Gastroesophageal sphincter (tissue), 3 donors: ENCODE measurements around the gene PYCR2.

Experiments
- CTCF ChIP-seq, 4 experiments: fragments of 200-600 bp in 2 of 4; fragments of 450-650 bp in 2 of 4; sonication (generic) in 1 of 4; IDR thresholded peaks; one replicate each; pipeline ENCODE4 v1.5.1; 2017 to 2019; ENCODE audit warnings: antibody characterized with exemption in 4 of 4, mild to moderate bottlenecking in 2 of 4, moderate library complexity in 2 of 4
- EP300 ChIP-seq: sonication (generic); formaldehyde crosslinking; IDR thresholded peaks from one replicate; pipeline ENCODE4 v1.6.1; 2017; ENCODE audit warnings: antibody characterized with exemption, mild to moderate bottlenecking
- POLR2A ChIP-seq, 2 donors: fragments of 450-650 bp; IDR thresholded peaks; one replicate each; pipeline ENCODE4 v1.6.1; 2017; ENCODE audit warnings: antibody characterized with exemption in 2 of 2, mild to moderate bottlenecking in 2 of 2, moderate library complexity in 1 of 2
- POLR2AphosphoS5 ChIP-seq: sonication (generic); formaldehyde crosslinking; IDR thresholded peaks from one replicate; pipeline ENCODE4 v1.6.1; 2017; ENCODE audit warnings: antibody characterized with exemption

- TF ChIP-seq CTCF (IDR thresholded peaks at IDR 0.05) (no peak), POLR2A (IDR thresholded peaks at IDR 0.05) (no peak), POLR2AphosphoS5 (no peak), EP300 (no peak)
Observed at GRCh38 chr1:225933072-225933471, 9.0 kb upstream of the PYCR2 start.
